Endodermal cell (in vitro differentiated cells): ENCODE measurements around the gene NLK. TPM values are rescaled to one million over a fixed set of nuclear protein-coding genes. Genes with fewer than 3 reads are reported as not detected.

Experiments used
- DNase-seq: peaks from one replicate; pipeline ENCODE4 v3.0.0-alpha.2; 2017
- H3K27ac ChIP-seq: 2 replicates; pipeline ENCODE4 v1.5.1; 2013; ENCODE audit warnings: mild to moderate bottlenecking, low read depth, low read length, moderate library complexity
- H3K27me3 ChIP-seq: 2 replicates; pipeline ENCODE4 v1.6.1; 2013; ENCODE audit warnings: mild to moderate bottlenecking, low read length, moderate library complexity; ENCODE audit not compliant: insufficient read depth, control insufficient read depth, poor library complexity, severe bottlenecking
- H3K36me3 ChIP-seq: 2 replicates; pipeline ENCODE4 v1.7.0; 2013; ENCODE audit warnings: mild to moderate bottlenecking, low read length, moderate library complexity; ENCODE audit not compliant: control insufficient read depth, insufficient read depth
- H3K4me1 ChIP-seq: one replicate; pipeline ENCODE4 v1.7.0; 2013; ENCODE audit warnings: low read length; ENCODE audit not compliant: control insufficient read depth, insufficient read depth
- H3K4me3 ChIP-seq: 2 replicates; pipeline ENCODE4 v1.5.1; 2013; ENCODE audit warnings: mild to moderate bottlenecking, low read length, moderate library complexity
- H3K9ac ChIP-seq: 2 replicates; pipeline ENCODE4 v1.6.1; 2013; ENCODE audit warnings: mild to moderate bottlenecking, low read length, moderate library complexity; ENCODE audit not compliant: poor library complexity, severe bottlenecking; ENCODE audit errors: extremely low read depth
- H3K9me3 ChIP-seq: 2 replicates; pipeline ENCODE4 v1.6.1; 2013; ENCODE audit warnings: mild to moderate bottlenecking, low read length, moderate library complexity; ENCODE audit not compliant: control insufficient read depth
- H3K27ac Mint-ChIP-seq: 2 replicates; pipeline ENCODE4 v1.8.0; 2020; ENCODE audit warnings: mixed read lengths
- H3K27me3 Mint-ChIP-seq: 2 replicates; pipeline ENCODE4 v1.8.0; 2021; ENCODE audit warnings: mild to moderate bottlenecking, mixed read lengths; ENCODE audit not compliant: insufficient read depth
- H3K36me3 Mint-ChIP-seq: 2 replicates; pipeline ENCODE4 v1.8.0; 2020; ENCODE audit warnings: low read depth, mixed read lengths
- H3K4me1 Mint-ChIP-seq: 2 replicates; pipeline ENCODE4 v1.8.0; 2020; ENCODE audit warnings: mixed read lengths
- H3K4me3 Mint-ChIP-seq: 2 replicates; pipeline ENCODE4 v1.8.0; 2020; ENCODE audit warnings: mild to moderate bottlenecking, moderate library complexity, mixed read lengths
- H3K9me3 Mint-ChIP-seq: 2 replicates; pipeline ENCODE4 v1.8.0; 2020; ENCODE audit warnings: mild to moderate bottlenecking, mixed read lengths
- WGBS, 2 experiments: methylation state at CpG; one replicate each; pipeline versions ENCODE4 v1.1.5 to v1.1.7; 2013; ENCODE audit warnings: missing lambda C conversion rate in 2 of 2, mixed read lengths in 1 of 2; ENCODE audit not compliant: insufficient coverage in 1 of 2, insufficient read length in 1 of 2; 5-methylcytosine and 5-hydroxymethylcytosine counted together
- total RNA-seq, 2 donors: library from RNA; stranded (reverse); fragmentation: NEBNext Ultra II Directional in 1 of 2; extraction: Animal tissue kit (Norgen Biotek cat#: 25700) in 1 of 2; gene quantifications; 2 replicates in 1 of 2; 3 replicates in 1 of 2; pipeline ENCODE4 v1.2.1, GENCODE V29; 2021
- TF ChIP-seq, protein P1 (sequence below): fragments of 200-600 bp; sonication (generic); conservative IDR thresholded peaks from 2 replicates; pipeline ENCODE4 v1.5.0; 2021; ENCODE audit warnings: antibody characterized with exemption, mild to moderate bottlenecking

The NLK gene
- total RNA-seq, 2 donors from 2014 or later = 49.2 to 50.3 TPM

GRCh38 chr17:28216052-28216451 lies 173.6 kb downstream of the NLK start:
- TF ChIP-seq, protein P1, sequence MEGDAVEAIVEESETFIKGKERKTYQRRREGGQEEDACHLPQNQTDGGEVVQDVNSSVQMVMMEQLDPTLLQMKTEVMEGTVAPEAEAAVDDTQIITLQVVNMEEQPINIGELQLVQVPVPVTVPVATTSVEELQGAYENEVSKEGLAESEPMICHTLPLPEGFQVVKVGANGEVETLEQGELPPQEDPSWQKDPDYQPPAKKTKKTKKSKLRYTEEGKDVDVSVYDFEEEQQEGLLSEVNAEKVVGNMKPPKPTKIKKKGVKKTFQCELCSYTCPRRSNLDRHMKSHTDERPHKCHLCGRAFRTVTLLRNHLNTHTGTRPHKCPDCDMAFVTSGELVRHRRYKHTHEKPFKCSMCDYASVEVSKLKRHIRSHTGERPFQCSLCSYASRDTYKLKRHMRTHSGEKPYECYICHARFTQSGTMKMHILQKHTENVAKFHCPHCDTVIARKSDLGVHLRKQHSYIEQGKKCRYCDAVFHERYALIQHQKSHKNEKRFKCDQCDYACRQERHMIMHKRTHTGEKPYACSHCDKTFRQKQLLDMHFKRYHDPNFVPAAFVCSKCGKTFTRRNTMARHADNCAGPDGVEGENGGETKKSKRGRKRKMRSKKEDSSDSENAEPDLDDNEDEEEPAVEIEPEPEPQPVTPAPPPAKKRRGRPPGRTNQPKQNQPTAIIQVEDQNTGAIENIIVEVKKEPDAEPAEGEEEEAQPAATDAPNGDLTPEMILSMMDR = no peak

DNA sequence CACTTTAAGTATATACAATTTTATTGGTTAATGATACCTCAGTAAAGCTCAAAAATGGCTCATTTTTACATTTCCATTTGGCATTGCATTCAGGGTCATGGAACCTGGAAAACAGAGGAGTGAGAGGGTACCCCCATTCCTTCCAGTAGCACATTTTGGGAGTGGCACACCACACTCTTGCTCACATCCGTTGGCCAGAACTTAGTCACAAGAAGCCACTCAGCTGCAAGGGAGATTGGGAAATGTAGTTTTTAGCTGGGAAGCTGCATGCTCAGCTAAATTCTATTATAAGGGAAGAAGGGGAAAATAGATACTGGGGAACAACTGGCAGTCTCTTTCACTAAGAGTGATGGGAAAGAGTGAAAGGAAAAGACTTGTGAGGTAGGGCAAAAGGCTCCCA lies 174.1 kb downstream of the NLK start:
- Histone ChIP-seq H3K9me3 (peaks cover 10% of the 10 kb centered on the region), H3K9ac (no peak overlapping the region), H3K4me1 (no peaks in the 10 kb centered on the region), H3K36me3 (peaks cover 3% of the 10 kb centered on the region), H3K27me3 (no peaks in the 10 kb centered on the region), H3K27ac (no peak overlapping the region), H3K4me3 (no peak overlapping the region)
- Mint-ChIP-seq H3K9me3 (peaks cover 25% of the 10 kb centered on the region), H3K4me3 (no peak overlapping the region), H3K36me3 (peaks cover 7% of the 10 kb centered on the region), H3K27me3 (peaks cover 13% of the 10 kb centered on the region), H3K4me1 (peaks cover 1% of the 10 kb centered on the region), H3K27ac (no peak overlapping the region)
- DNase-seq = no peak
- WGBS, 2 experiments = 40 to 82% methylated on average over 1 of the region's 1 CpG
- TF ChIP-seq, protein P1 = no peak

More at GRCh38 chr17:28216052-28216451, 173.6 kb downstream of the NLK start:
- Histone ChIP-seq H3K4me3 (no peak overlapping the region), H3K4me1 (no peaks in the 10 kb centered on the region), H3K9ac (no peak overlapping the region), H3K36me3 (no peaks in the 10 kb centered on the region), H3K27ac (no peak overlapping the region), H3K27me3 (no peaks in the 10 kb centered on the region), H3K9me3 (peaks cover 15% of the 10 kb centered on the region)
- no peak overlapping the region for H3K27ac Mint-ChIP-seq
- H3K9me3 Mint-ChIP-seq = peaks cover 27% of the 10 kb centered on the region
- H3K36me3 Mint-ChIP-seq = peaks cover 3% of the 10 kb centered on the region
- H3K4me1 Mint-ChIP-seq = peaks cover 1% of the 10 kb centered on the region
- H3K27me3 Mint-ChIP-seq = peaks cover 13% of the 10 kb centered on the region
- WGBS, 2 experiments = 84 to 95% methylated on average over 3 of the region's 3 CpGs
- no peak overlapping the region for H3K4me3 Mint-ChIP-seq
- DNase-seq = no peak

GRCh38 chr17:28219771-28220170 lies 177.3 kb downstream of the NLK start:
- Histone ChIP-seq H3K36me3 (peaks cover 5% of the 10 kb centered on the region), H3K4me3 (no peak overlapping the region), H3K27ac (no peak overlapping the region), H3K27me3 (no peaks in the 10 kb centered on the region), H3K4me1 (no peaks in the 10 kb centered on the region), H3K9ac (no peak overlapping the region), H3K9me3 (peaks cover 10% of the 10 kb centered on the region)
- WGBS, 2 experiments = 87 to 90% methylated on average over 5 to 7 of the region's 7 CpGs
- peaks cover 14% of the 10 kb centered on the region for H3K36me3 Mint-ChIP-seq
- no peaks in the 10 kb centered on the region for H3K27me3 Mint-ChIP-seq
- TF ChIP-seq, protein P1 = no peak
- H3K4me1 Mint-ChIP-seq = peaks cover 1% of the 10 kb centered on the region
- H3K27ac Mint-ChIP-seq = no peak overlapping the region
- H3K9me3 Mint-ChIP-seq = peaks cover 16% of the 10 kb centered on the region
- H3K4me3 Mint-ChIP-seq = no peak overlapping the region
- DNase-seq = no peak
